ENCODE results near the gene AATF. TPM values are rescaled to one million over a fixed set of nuclear protein-coding genes. Genes with fewer than 3 reads are reported as not detected.

Gene AATF
- total and polyA plus RNA-seq, 10 donors: 28.7 to 59.0 (median 35.2) TPM

- Histone ChIP-seq H3K27ac (no peak overlapping the region), H3K4me3 (no peak overlapping the region), H3K27me3 (replicated peaks in 1 of 7) (no peaks in the 10 kb centered on the region), H3K36me3 (peaks cover 0 to 44% (median 18%) of the 10 kb centered on the region in 6 donors), H3K9me3 (no peaks in the 10 kb centered on the region), H3K4me1 (no peaks in the 10 kb centered on the region)
- TF ChIP-seq CTCF (IDR thresholded peaks at IDR 0.05 in 8 of 11, conservative IDR thresholded peaks at IDR 0.05 in 3 of 11) (no peak), POLR2AphosphoS5 (IDR thresholded peaks at IDR 0.05) (no peak), POLR2A (IDR thresholded peaks at IDR 0.05) (no peak)
- intact Hi-C loops (cut with DNase I; ENCODE audit: low total_unique reads): no loop called here
- 95 to 100% (median 98%) methylated on average over 3 of the region's 3 CpGs for WGBS, 5 donors
- no peak for DNase-seq
Measured at GRCh38 chr17:37059493-37059892, 110.7 kb downstream of the AATF start.

GRCh38 chr17:37060094-37060493 is 111.3 kb downstream of the AATF start:
- Histone ChIP-seq H3K36me3 (peaks cover 0 to 38% (median 13%) of the 10 kb centered on the region in 6 donors), H3K9me3 (no peaks in the 10 kb centered on the region), H3K27ac (no peak overlapping the region), H3K27me3 (replicated peaks in 1 of 7) (no peaks in the 10 kb centered on the region), H3K4me1 (no peaks in the 10 kb centered on the region), H3K4me3 (no peak overlapping the region)
- WGBS, 5 donors: 83 to 93% (median 91%) methylated on average over 6 of the region's 6 CpGs
- no peak for TF ChIP-seq POLR2A (IDR thresholded peaks at IDR 0.05)
- no peak for TF ChIP-seq POLR2AphosphoS5 (IDR thresholded peaks at IDR 0.05)
- no peak for TF ChIP-seq CTCF (IDR thresholded peaks at IDR 0.05 in 8 of 11, conservative IDR thresholded peaks at IDR 0.05 in 3 of 11)
- intact Hi-C loops (cut with DNase I; ENCODE audit: low total_unique reads): no loop called here
- no peak for DNase-seq

GRCh38 chr17:37060928-37061327 is 112.2 kb downstream of the AATF start:
- no peaks in the 10 kb centered on the region for H3K4me1 ChIP-seq
- TF ChIP-seq POLR2AphosphoS5 (IDR thresholded peaks at IDR 0.05) (no peak), CTCF (IDR thresholded peaks at IDR 0.05 in 8 of 11, conservative IDR thresholded peaks at IDR 0.05 in 3 of 11) (no peak), POLR2A (IDR thresholded peaks at IDR 0.05) (no peak)
- no peaks in the 10 kb centered on the region for H3K9me3 ChIP-seq
- intact Hi-C loops (cut with DNase I; ENCODE audit: low total_unique reads): no loop called here
- H3K36me3 ChIP-seq: peaks cover 0 to 30% (median 13%) of the 10 kb centered on the region in 6 donors
- no peak overlapping the region for H3K27ac ChIP-seq
- 74 to 81% (median 80%) methylated on average over 7 of the region's 7 CpGs for WGBS, 5 donors
- no peak overlapping the region for H3K4me3 ChIP-seq
- H3K27me3 ChIP-seq (replicated peaks in 1 of 7): peaks cover 0 to 6% (median 0%) of the 10 kb centered on the region in 7 donors
- no peak for DNase-seq

GRCh38 chr17:37062021-37062420 is 113.3 kb downstream of the AATF start:
- DNase-seq: no peak
- Histone ChIP-seq H3K27ac (no peak overlapping the region), H3K4me1 (no peaks in the 10 kb centered on the region), H3K36me3 (peaks cover 0 to 19% (median 4%) of the 10 kb centered on the region in 6 donors), H3K4me3 (no peak overlapping the region), H3K27me3 (replicated peaks in 1 of 7) (peaks cover 0 to 15% (median 0%) of the 10 kb centered on the region in 7 donors), H3K9me3 (no peaks in the 10 kb centered on the region)
- intact Hi-C loops (cut with DNase I; ENCODE audit: low total_unique reads): no loop called here
- WGBS, 5 donors: 77 to 88% (median 84%) methylated on average over 9 of the region's 9 CpGs
- TF ChIP-seq POLR2A (IDR thresholded peaks at IDR 0.05) (no peak), CTCF (IDR thresholded peaks at IDR 0.05 in 8 of 11, conservative IDR thresholded peaks at IDR 0.05 in 3 of 11) (no peak), POLR2AphosphoS5 (IDR thresholded peaks at IDR 0.05) (no peak)
